ENCODE measurements around the gene SCYL3.

Gene SCYL3

DNA sequence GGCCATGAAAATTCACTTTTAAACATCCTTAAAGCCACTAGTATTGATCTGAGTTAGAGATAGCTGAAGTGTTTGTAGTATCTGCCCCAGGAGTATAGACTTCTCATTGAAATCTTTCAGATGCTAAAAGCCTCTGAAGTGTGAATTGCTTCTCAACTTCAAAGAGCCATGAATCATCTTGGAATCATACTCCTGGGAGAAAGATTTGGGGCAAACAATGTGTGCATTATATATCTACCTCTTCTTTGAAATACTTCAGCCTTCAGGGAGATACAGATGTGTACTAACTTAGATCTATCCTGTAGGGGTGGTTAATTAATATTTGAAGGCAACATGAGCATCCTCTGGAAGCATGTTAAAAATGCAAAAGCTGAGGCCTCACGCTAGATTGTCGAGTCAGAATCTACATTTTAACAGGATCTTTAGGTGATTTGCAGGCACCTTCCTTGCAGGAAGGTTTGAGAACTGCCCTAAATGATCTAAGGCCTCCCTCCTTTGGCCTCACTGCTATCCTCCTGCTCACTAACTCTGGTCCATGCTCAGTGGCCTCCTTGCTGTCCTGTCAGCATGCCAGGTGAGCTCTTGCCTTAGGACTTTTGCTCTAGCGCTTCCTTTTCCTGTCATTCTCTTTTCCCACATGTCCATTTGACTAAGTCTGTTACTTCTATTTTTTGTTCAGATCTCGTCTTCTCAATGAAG is 6.0 kb upstream of the SCYL3 start:
- no peak for DNase-seq (ENCODE audit: low spot score)
- H3K4me3 ChIP-seq, result no peak overlapping the region
- TF ChIP-seq, protein P1, sequence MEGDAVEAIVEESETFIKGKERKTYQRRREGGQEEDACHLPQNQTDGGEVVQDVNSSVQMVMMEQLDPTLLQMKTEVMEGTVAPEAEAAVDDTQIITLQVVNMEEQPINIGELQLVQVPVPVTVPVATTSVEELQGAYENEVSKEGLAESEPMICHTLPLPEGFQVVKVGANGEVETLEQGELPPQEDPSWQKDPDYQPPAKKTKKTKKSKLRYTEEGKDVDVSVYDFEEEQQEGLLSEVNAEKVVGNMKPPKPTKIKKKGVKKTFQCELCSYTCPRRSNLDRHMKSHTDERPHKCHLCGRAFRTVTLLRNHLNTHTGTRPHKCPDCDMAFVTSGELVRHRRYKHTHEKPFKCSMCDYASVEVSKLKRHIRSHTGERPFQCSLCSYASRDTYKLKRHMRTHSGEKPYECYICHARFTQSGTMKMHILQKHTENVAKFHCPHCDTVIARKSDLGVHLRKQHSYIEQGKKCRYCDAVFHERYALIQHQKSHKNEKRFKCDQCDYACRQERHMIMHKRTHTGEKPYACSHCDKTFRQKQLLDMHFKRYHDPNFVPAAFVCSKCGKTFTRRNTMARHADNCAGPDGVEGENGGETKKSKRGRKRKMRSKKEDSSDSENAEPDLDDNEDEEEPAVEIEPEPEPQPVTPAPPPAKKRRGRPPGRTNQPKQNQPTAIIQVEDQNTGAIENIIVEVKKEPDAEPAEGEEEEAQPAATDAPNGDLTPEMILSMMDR (IDR thresholded peaks at IDR 0.05), result no peak
- no peak overlapping the region for H3K27ac ChIP-seq

DNA sequence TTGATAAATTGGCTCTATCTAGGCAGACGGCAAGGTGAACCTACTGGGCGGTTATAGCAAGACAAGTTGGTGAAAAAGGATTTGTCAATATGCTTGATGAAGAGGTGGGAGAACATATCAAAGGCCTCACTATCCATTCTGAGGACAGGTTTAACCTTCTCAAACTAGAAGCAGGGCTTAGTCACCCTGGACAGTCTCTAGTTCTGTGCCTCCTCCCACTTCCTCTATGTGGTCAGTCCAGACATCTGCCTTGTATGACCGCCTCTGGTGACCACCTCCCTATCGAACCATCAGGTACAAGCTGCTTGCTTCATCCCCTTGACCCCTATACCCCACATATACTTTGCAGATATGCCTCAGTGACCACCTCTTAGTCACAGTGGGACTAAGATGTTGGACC is 2.3 kb upstream of the SCYL3 start:
- no peak overlapping the region for H3K27ac ChIP-seq
- no peak overlapping the region for H3K4me3 ChIP-seq
- DNase-seq (ENCODE audit: low spot score), result no peak
- TF ChIP-seq, protein P1 (IDR thresholded peaks at IDR 0.05), result no peak

DNA sequence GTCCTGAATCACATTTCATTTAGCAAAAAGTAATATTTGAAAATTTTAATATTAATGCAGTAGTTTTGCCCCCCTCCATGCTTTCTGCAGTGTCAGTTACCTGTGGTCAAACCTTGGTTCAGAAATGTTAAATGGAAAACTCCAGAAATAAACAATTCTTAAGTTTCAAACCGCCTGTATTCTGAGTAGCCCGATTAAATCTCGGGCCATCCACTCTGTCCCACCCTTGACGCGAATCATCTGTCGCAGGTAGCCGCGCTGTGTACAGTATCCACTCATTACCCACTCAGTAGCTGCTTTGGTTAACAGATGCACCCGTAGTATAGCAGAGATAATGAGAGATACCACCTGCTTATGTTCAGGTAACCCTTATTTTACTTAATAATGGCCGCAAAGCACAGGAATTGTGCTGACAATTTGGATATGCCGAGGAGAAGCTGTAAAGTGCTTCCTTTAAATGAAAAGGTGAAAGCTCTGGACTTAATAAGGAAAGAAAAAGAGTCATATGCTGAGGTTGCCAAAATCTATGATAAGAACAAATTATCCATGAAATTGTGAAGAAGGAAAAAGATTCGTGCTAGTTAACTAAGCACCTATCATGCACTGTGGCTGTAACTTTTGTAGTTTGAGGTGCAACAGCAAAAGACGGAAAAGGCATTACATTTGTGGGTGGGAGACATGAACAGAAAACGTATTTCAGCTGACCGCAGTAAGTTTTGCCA is 889 bp upstream of the SCYL3 start:
- DNase-seq (ENCODE audit: low spot score), result no peak

DNA sequence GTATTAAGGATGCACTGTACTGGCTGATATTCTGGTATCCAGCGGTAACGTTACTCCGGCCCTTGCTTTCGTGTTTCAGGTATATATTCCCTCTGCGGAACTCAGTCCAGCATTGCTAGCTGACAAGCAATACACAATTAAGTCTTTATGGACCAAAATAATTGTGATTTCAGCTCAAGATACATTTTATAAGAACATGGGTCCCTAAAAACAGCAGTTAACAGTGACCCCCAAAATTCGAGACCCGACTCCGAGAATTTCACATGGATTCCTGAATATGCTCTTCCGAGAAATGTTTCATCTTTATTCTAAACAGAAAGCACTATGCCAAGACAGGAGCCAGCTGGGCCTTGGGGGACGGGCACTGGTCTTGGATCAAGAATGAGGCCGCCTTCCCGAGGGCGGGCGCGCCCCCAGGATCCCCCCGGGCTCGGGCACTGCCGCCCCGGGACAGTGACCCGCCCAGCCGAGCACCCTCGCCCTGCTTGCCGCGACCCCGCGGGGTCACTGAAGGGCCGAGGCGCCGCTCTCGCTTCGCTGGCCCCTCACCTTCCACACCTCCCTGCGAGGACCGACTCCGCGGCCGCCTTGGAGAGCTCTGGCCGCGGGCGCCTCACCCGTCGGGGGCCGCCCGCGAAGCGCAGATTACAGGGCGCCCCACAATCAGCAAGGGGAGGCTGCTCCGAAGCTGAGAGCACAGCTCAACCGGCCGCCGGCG is 610 bp downstream of the SCYL3 start:
- H3K27ac ChIP-seq, result peak overlapping the region; percentile 95 to 97
- TF ChIP-seq, protein P1 (IDR thresholded peaks at IDR 0.05), result no peak
- peak; percentile 77 for DNase-seq (ENCODE audit: low spot score)
- peak overlapping the region; percentile 93 for H3K4me3 ChIP-seq

More for the DNA sequence above, 889 bp upstream of the SCYL3 start:
- Histone ChIP-seq H3K27ac (peak overlapping the region; percentile 95 to 97), H3K4me3 (peak overlapping the region; percentile 93)
- TF ChIP-seq, protein P1 (IDR thresholded peaks at IDR 0.05), result no peak

DNA sequence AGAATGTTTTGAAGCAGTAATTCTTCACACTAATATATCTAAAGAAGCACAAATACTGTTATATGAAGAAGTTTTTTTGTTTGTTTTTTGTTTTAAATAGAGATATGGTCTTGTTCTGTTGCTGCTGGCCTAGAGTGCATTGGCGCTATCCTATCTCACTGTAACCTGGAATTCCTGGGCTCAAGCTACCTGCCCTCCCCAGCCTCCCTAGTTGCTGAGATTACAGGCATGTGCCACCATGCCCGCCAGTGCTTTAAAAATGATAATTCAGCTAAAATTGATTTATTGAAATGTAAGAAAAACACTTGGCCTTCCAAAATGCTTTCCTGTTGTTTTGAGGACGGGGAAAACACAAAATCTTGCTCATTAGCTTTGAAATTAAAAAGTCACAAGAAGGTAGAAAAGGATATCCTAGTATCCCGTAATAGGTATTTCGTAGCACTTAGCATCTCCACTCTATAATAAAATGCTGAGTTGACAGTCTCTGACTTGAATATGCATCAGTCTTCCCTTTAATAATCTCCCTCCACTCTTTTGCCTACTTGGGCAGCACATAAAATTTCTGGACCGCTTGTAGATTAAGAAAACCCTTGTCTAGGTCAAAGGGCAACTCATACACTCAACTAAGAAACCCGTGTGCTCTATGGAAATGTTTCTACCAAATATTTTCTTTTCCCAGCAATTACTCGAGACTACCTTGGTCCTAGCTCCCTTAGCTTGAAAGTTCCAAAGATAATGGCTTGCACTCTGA is 1.3 kb downstream of the SCYL3 start:
- Histone ChIP-seq H3K27ac (peak overlapping the region in 1 of 2 donors; percentile 97), H3K4me3 (peak overlapping the region; percentile 93)
- TF ChIP-seq, protein P1 (IDR thresholded peaks at IDR 0.05), result no peak
- no peak for DNase-seq (ENCODE audit: low spot score)

DNA sequence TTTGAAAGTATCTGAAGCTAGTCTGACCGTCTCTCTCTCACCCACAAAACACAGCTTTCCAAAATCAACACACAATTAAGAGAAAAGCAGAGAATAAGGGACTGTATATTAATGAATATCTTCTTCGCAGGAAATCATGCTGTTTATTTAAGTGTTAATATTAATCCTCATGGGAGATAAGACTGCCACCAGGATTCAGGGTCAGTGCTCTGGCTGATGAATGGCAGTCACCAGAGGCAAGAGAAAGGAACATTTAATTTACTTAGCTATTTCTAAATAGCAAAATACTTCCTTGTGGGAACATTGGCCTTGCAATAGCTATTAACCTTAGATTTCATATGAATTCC is 2.2 kb downstream of the SCYL3 start:
- H3K4me3 ChIP-seq, result no peak overlapping the region
- H3K27ac ChIP-seq, result no peak overlapping the region
- DNase-seq (ENCODE audit: low spot score), result no peak
- TF ChIP-seq, protein P1 (IDR thresholded peaks at IDR 0.05), result no peak
